NCI-H2029 (cell line): Measurements from ENCODE around the gene CYGB.
"Not testable (repeated sequence)": the region's sequence is repeated elsewhere in the genome, so short reads cannot be mapped to it uniquely, and the experiment has no call there.

ENCODE experiments used
- DNase-seq: peaks from one replicate; lab custom pipeline; 2025; lab: John Stamatoyannopoulos, UW

The CYGB gene

DNA sequence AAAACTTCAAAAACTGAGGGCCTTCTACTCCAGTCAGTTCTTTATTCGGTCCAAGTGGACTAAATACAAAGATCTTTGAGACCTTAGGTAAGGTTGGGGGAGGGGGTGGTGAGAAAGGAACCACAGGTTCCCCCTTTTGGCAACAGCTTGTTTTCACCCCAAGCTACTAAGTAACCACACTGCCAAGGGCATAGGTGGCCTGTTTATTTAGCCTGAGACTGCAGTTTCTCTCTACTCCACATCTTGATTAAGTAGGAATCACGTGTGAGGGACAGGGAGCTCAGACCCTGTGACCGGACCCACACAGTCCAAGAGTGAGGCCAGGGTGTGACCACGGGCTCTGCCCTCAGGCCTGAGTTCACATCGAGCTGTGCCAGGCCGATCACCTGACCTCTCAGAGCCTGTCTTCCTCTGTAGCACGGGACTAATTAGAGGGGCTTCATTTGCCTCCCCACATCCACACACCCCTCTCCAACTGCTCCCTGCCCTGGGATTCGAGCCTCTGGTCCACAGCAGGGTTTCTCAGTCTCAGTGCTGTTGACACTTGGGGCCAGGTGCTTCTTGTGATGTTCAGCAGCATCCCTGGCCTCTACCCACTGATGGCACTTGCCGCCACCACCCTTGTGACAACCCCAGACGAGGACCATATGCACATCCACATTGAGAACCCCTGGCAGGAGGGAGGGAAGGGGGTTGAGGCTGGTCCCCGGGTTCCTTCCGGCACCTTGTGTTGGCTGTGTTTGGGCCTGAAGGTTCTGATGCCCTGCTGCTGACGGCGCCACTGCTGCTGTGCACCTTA is 30.3 kb upstream of the CYGB start:
- no peak for DNase-seq

DNA sequence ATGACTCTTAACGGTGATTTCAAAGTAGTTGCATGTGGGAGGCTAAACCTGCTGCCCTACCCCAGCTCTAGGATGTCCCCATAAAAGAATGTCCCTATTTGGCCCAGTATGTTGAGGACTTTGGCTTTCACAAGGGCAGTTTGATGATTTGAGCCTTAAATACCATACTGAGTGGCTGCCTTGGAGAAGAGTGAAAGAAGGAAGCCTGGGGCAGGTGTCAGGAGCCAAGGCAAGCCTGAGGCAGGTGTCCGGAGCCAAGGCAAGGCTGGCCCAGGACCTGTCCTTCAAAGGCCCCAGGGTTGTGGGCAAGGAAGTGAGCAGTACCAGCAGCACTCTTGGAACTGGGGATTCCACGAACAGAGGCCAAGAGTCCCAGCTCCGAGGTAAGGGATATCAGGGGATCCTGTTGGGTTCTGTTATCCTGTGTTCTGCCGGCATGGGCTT is 29.5 kb upstream of the CYGB start:
- no peak for DNase-seq

DNA sequence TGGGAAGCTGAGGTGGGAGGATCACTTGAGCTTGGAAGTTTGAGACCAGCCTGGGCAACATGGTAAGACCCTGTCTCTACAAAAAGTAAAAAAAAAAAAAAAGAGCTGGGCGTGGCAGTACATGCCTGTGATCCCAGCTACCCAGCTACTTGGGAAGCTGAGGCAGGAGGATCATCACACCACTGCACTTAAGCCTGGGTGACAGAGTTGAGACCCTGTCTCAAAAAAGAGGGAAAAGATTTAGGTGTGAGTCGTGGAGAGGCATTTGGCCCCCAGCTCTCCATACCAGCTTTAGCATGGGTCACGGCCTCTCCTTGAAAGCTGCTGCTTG is 29.1 kb upstream of the CYGB start:
- no peak for DNase-seq

DNA sequence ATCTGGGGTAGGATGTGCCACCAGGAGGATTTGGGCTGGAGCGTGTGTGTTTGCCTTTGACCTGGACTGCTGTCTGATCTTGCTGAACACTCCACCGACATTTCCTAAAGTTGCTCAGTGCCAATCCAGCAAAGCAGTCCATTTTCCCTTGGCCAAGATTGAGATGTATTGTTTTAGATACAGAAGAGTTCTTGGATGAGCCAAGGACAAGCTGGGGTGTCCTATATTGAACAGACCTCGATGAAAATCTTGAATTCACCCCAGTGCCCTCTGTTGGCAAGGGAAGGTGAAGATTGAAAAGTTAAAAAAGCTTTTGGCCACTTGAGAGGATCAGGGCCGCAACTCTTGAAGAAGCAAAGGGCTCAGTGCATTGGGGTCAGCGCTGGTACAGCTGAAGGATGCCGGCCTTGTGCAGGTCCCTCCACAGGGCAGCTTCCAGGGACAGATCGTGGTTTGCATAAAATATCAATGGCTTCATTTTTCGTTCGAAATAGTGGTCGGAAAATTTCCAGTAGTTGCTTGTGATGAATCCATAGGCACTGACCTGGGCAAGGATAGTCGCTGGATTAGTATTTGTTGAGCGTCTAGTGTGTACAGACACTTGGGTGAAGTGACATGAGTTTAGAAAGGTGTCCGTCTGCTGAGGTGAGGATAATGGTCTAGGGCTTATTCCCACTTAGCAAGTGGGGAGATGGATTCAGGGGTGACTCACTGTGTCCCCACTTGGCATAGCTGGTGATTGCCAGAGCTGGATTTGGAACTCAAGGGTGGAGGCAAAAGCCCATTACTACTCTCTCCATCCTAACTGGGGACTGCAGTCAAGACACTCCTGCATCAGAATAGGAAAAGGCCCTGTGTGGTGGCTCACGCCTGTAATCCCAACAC is 28.5 kb upstream of the CYGB start:
- DNase-seq = no peak

DNA sequence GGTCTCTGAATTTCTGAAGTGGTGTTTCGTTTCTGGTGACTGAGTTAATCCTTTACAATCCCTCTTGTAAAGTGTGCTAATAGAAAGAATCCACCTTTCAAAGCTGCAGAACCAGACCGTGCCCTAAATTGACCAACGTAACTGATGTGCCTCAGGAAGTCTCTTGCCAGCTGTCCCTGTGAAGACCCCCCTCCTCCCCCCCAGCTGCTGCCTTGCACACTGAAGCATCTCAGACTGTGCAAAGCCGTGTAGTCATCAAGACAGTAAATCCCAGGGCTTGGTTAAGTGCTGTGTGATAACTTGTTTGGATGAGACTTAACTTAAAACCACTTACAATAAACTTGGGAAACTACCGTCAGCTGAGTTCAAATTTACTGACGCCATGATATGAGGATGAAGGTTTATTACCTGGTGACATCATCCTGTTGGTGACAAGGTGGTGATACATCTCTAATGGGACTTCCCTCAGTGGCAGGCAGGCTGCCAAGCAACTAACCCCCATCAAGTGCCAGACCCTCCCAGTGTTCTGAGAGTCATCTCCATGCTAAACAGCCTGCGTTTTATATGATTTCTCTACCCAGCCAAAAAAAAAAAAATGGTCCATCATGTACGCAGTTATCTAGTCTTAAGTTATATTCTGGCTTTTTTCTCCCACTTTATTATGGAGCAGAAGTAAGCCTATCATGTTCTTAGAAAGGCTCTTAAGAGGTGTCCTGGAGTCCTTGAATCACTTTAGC is 27.6 kb upstream of the CYGB start:
- DNase-seq = not testable (repeated sequence)

DNA sequence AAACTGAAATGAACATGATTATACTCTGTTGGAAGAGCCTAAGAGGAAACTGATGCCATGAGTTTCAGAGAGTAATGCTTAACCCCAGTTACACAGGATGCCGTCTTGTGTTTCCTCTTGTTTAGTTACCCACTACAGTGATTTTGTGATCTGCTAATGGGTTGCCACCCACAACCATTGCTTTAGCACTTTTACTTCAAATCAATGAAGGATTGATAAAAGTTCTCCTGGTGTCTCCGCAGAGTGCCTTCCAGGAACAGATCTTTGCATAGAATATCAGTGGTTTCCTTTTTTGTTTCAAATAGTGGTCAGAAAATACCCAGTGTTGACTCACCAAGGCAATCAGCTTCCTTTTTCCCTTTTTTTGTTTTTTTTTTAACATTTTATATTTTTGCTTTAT is 25.9 kb upstream of the CYGB start:
- DNase-seq = not testable (repeated sequence)

DNA sequence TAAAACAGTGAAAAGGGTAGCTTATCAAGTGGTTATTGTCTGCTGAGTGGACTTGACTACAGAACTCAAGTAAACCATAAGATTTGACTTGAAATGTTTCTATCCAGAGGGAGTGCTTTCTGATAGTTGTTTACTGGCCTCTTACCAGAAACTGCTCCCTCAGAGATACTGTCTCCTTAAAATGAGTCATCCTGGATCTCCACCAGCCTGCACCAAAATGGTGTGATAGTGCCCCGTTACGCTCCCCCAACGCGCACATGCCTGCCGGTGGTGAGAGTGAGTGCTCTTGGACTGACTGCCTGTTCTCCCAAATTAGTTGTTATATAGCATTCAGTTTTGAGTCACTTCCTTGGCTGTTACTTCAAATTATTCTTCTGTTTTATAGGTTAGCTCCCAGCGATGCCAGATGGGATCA is 25.2 kb upstream of the CYGB start:
- no peak for DNase-seq

DNA sequence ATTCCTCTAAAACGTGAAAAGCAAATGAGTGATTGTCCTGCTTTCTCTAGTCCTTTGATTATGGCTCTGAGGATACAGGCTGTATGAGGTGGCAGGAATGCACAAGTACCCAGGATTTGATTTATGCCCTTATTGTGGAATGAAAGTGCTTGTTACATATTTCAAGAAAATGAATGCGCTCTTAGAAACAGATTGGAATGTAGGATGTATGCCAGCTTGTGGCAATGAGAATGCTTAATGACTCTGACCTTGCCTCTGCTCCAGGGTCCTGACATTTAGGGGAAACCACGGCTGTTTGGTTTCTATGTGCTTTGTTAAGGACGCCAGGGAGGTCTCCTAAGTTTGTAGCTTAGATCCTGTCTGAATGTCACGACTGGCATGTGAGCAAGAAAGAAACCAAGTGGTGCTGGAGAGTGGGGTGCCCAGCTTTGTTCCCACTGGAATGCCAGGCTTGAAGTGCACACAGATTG is 24.3 kb upstream of the CYGB start:
- DNase-seq = no peak

DNA sequence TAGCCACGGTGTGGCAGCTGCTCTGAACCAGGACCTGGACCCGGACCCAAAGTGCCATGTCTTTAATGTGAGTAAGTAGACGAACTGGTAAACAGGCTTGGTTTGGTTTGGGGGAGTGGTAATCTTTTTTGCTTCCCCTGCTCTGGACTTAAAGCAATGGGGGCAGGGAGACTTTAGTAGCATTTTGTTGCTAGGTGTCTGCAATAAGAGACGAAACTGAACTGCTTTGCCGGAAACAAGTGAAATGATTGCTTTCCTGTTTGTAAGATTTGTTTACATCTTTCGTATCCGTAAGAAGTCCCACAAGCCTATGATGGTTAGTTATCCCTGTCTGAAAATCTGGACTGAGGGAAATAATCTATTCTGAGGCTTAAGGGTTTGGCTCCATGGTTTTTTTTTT is 23.8 kb upstream of the CYGB start:
- DNase-seq = no peak

DNA sequence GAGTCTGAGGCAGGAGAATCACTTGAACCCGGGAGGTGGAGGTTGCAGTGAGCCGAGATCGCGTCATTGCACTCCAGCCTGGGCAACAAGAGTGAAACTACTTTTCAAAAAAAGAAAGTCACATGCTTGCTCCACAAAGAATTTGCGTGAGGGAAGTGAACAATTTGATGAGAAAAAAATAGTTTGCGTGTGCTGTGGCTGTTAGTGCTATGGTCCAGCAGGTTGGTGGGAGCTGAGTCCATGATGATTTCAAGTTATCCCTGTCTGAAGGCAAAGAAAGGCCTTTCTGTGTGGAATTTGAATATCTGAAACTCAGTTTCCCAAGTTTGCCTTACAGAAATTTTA is 23.3 kb upstream of the CYGB start:
- DNase-seq = no peak

DNA sequence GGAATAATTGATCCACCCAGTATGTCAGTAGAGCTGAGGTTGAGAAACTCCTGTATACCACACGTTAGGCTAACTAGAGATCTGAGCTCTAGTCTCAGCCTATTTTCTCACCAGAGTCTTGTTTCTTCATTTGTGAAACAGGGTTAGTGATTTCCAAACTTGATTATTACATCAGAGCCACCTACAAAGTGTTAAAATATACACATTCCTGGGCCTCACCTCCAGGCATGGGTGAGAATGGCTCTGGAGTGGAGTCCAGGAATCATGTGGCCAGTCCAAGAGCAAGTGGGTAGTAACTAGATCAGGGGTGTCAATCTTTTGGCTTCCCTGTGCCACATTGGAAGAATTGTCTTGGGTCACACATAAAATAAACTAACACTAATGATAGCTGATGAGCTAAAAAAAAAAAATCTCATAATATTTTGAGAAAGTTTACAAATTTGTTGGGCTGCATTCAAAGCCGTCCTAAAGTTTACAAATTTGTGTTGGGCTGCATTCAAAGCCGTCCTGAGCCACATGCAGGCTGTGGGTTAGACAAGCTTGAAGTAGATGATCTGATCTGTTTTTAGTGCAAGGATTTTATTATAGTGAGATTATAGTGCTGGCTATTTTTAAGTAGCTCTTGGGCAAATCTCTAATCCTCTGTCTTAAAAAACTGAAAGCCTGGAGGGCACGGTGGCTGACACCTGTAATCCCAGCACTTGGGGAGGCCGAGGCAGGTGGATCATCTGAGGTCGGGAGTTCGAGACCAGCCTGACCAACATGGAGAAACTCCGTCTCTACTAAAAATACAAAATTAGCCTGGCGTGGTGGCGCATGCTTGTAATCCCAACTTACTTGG is 22.7 kb upstream of the CYGB start:
- no peak for DNase-seq

DNA sequence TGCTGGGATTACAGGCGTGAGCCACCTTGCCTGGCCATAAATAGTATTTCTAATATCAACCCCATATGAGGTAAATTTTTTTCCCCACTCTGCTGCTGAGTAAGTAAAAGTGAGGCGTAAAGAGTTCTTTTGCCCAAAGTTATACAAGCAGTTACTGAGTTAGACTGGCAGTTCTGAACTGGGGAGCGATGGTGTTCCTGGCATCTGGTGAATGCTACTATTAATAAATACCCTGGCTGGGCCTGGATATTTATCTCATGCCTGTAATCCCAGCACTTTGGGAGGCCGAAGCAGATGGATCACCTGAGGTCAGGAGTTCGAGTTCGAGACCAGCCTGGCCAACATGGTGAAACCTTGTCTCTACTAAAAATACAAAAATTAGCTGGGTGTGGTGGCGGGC is 22.0 kb upstream of the CYGB start:
- not testable (repeated sequence) for DNase-seq

DNA sequence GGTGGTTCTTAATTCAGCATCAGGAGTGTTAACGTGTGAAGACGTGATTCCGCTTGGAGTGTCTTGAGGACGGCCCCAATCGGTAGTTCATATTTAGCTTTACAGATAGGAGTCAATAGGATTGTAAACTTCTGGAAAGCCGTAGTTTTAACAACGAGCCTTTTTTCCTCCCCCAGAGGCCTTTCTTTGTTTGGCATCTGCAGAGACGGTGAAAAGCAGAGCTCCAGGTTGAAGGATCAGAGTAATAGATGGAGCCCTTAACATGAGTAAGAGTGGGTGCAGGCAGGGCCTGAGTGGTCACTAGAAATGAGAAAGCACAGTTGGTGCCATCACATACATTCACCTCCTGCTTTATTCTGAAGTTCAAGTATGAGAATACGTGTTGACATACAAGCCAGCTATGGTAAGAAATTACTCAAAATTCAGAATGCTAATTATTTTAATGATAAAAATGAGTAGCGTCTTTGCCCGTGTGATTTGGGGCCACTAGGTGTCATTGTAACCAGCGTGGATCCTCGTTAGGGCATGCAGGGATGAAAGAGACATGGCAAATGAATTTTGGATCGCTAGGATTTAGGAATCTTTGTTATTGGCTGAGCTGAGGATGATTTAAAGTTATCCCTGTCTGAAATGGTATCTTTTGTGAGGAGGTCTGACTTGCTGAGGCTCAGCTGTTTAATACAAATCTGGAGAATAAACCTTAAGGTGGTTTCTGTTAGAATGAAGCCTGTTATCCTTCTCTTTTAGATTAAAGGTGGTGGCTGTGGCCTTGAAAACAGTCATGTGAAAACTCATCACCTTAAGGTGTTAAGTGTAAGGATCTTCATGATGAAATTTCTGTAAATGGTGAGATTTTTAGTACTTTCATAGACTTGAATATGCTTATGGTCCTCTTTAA is 20.9 kb upstream of the CYGB start:
- DNase-seq = no peak

DNA sequence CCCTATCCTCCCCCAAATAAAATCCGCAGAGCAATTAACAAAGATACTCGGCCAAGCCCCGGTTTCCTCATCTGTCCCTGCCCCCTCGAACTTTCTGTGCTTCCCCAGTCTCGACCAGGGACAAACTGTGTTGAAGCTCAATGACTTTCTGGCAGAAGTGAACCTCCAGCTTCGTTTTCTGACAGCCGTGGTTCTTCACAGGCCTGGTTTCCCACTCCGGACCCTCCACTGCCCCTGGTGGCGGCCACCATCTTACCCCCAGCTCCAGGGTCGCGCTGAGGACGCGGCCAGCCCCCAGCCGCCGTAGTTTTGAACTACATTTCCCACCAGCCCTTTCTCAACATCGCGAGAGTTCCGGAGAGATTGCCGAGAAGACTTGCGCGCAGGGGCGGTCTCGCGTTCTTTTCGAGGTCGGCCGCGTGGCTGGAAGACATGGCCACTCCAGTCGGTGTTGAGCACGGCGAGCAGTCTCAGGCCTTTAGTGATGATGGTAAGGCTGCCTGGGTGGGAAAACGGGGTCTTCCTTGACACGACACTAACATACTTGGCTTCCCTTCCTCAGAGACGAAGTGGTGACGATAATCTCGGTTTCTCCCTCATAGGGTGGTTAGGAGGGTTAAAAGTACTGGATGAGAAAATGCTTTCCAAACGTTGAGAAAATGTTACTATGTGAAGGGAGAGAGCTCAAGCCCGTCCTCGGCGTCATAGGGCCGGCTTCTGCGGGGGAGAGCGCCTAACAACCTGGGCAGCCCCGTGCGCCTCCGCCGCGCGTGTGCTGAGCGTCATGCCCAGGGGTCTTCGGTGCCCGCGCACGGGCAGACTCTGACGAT is 20.1 kb upstream of the CYGB start:
- peak; percentile 88 for DNase-seq

DNA sequence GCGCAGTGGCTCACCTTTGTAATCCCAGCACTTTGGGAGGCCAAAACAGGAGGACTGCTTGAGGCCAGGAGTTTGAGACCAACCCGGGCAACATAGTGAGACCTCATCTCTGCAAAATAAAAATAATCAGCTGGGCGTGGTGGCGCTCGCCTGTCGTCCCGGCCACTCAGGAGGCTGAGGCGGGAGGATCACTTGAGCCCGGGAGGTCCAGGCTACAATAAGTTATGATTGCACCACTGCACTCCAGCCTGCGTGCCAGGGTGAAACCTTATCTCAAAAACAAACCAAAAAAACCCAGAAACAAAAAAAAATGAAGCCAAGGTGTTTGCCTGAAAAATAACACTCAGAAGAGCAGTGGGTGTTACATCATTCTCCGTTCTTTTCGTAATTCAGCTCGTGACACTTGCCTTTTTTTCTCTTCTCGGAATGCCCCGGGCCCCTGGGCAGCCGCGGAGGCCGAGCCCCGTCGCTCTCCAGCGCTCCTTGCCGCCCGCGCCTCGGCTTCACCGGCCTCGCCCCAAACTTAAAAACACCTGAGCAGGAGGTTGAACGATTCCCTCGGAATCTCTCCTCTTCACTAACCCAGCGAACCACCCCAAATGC is 19.4 kb upstream of the CYGB start:
- DNase-seq = no peak

DNA sequence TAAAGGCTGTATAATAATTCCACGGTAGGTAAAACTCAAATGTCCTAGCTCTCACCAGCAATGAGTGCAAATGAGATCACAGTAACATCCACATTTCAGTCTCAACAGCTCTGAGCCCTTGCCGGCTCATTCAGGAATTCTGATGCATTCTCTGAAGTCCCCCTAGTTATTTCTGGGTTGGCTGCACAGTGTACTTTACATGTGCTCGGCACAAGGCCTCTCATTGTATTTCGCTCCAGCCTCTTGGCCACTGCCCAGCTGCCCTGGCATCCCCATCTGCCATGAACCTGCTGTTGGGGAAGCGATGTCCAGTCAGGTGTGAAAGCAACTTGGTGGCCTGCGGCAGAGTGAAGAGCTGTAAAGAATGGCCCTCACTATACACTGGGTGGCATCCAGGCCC is 16.6 kb upstream of the CYGB start:
- DNase-seq = no peak

DNA sequence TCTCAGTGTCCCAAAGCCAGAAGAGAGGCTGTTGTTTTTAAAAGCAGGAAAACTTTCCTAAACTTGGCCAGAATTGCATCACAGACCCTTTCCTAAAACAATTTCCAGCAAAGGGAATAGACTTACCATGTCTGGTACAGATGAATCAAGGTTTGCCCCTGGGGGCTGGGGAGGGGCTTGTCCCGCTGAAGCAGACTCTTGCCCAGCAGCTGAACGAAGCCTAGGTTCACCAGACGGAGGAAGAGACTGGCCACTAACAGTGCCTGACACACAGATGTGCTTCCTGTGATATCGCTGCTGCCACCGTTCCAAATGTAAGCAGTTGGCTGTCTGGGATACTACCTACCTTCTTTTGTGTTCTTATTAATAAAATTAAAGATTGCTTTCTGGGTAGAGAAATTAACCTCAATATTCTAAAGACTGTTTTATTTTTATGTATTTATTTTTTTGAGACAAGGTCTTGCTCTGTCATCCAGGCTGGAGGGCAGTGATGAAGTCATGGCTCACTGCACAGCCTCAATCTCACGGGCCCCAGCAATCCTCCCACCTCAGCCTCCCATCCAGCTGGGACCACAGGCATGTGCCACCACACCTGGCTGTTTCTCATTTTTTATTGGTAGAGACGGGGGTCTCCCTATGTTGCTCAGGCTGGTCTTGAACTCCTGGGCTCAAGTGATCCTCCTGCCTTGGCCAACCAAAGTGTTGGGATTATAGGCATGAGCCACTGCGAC is 15.8 kb upstream of the CYGB start:
- DNase-seq = no peak

DNA sequence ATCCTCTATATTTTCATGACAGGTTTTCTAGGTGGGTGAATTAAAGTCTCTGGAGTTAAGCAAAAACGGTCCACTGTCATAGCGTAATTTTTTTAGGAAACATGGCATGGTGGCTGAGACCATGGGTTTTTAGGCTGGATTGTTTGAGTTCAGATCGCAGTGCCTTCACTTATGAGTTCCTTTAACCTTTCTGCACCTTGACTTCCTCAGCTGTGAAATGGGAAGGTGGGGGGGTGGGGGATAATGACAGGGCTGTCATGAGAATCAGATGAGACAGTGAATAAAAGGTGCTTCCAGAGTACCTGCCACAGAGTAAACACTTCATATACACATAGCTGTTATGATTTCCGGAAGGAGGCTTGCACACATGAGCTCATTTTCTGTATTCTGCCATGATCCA is 14.2 kb upstream of the CYGB start:
- peak; percentile 76 for DNase-seq
